ENCODE data around the gene HOXD4.

The HOXD4 gene

GRCh38 chr2:176127774-176128072, 23.6 kb upstream of the HOXD4 start:
- DNase-seq = peak; percentile 75

GRCh38 chr2:176128172-176128981, 23.0 kb upstream of the HOXD4 start:
- DNase-seq = peak; percentile 79

DNA sequence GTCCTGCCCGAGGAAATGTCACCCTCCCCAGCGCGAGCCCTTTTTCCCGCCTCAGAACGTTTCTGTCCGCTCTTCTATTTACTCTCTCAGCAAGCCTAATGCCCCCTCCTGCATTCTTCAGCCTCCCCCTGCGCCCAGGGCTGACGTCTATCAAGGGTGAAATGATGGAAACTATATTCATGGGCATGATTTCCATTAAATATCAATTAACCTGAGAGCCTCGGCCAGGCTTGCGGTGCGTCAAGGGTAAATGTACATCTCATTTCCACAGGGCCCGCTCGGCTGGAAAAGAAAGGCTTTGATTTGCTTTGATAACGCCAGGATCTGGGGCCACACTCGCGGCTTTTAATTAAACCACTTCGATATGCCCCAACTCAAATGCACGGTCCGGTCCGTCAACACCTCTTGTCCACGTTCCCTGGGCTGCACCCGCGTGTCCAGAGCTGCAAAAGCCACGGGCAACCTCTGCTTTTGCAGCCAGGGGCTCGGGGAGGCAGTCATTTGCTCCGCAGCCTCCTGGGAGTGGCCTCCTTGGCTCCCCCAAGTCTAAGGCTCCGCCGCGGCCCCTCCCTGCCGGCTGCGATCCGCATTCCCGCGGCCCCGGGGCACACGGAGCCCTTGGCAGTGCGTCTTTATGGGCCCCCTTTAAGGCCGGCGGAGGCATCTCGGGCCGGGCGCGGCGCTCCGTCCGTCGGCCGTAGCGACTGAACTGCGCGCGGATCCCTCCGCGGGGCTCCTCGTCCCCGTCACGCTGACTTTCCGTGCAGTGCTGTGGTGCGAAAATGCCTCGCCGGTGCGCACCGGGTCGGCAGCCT, 22.2 kb upstream of the HOXD4 start, which contains the start of gene HOXD8:
Gene HOXD8, plus strand, starts transcription at position 724 of the 815 bp plus-strand sequence. CDS start 662 bp downstream, outside the sequence.
- DNase-seq = peak; percentile 80

GRCh38 chr2:176129813-176130146, 21.6 kb upstream of the HOXD4 start:
- no peak for DNase-seq

- peak; percentile 54 for DNase-seq
These were observed 21.0 kb upstream of the HOXD4 start for GRCh38 chr2:176130147-176130956.

DNA sequence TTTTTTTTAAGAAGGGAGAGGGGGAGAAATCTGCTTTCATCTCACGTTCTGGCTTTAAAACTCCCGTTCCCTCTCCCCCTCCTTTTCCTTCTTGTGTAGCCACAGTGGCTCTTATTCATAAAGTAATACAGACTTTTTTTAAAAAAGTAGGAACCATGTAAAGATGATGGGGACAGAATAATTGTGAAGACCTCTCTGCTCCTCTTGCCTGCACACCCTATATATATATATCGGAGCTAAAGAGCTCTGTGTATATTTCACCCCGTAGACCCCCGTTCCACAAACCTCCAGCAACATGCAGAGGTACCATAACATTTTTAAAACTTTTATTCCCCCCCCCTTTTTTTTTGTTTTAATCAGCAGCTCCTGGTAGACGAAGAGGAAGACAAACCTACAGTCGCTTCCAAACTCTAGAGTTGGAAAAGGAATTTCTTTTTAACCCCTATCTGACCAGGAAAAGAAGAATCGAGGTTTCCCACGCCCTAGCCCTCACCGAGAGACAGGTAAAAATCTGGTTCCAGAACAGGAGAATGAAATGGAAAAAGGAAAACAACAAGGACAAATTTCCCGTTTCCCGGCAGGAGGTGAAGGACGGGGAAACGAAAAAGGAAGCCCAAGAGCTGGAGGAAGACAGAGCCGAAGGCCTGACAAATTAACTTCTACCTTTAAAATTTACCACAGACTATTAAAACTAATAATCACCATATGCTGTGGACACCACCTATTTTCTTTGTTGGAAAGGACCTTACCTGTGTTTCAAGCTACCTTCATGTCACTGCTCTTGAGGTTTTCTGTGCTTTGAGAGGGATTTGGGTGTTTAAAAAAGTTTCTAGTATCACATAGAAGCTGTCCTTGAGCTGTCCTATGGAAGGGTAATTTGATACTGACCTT, 20.1 kb upstream of the HOXD4 start:
- DNase-seq = peak; percentile 31

DNA sequence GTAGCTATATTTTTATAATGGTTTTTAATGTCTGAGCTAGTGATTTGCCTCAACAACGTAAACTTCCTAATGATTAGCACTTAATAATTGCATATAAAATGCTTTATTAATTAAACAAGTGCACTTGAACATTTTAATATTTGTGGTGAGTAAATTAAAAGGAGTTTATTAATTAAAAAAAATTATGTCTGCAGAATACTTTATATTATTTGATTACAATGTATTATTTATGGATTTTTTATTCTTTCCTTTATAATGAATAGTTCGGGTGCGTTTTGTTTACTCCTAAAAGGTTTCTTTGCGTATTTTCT, 19.5 kb upstream of the HOXD4 start:
- no peak for DNase-seq

DNA sequence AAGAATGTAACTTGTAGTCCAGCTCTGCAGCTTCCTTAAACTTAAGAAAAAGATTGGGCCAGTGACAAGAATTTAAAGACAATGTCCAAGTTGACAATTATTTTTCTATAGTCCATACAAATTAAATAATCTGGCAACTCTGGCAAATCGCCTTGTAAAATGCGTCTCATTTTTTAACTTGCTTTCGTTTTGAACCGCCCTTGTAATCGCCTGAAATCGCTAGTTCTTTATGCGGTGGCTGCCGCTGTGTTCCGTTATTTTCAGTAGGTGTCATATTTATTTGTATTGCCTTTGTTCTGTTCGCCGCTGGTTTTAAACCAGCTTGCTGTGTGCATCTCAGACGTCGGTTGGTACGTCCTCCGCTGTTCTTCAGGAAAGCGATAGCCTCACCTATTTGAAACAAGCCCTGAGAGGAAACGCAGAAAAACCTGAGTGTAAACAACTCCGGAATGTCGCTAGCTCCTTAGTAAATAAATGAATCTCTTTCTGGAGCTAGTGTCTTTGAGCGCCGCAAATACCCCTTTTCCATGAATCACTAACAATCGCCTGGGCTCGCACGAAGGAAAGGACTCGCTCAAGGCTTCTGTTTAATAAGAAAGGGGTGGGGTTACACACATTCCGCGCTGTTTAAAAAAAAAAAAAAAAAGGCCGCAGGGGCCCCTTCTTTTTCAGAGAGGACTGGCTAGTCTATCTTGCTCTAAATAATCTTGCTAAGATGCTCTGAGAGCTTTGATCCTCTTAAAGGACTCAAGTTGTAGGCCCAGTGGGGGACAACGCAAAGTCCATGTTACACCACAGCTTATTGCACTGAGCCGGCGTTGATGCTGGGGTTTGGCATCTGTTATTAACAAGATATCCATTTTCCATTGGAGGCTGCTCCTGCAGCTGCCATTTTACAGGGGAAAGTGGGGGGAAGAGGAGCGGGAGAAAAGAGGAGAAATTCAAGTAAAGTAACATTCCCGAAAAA, 18.9 kb upstream of the HOXD4 start:
- peak; percentile 41 for DNase-seq

DNA sequence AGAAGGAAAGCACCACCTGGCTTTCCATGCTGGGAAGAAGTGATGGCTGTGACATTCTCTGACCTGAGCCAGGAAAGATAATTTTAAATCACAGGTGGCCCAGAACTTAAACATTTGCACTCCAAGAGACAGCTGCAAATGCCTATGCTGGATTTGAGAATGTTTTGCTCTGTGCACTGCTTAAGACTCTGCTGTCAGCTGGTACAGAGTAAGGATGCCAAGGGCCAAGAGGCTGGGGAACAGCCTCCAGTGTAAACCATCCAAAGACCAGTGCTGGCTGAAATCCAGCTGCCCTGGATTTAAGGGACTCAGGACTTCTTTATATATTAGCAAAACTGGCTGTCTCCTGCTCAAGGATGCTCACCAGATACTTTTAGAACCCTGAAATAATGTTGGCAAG, 18.0 kb upstream of the HOXD4 start:
- peak; percentile 49 for DNase-seq

DNA sequence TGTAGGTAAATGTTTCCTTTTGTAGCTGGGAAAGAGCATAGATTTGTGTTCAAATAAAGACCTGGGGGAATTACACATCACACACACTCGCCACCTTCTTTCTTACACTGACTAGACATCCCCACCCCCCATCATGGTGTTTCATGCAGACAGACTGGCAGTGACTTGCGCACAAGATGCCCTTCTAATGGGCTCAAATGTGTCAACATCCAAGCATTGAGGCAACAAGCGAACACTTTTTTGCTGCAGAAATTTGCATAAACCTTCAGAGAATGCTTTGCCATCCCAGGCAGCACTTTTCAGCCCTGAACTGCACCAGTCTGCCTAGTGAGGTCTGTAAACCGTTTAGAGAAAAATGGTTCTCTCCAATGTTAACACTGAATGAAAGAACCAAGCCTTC, 17.3 kb upstream of the HOXD4 start:
- no peak for DNase-seq

GRCh38 chr2:176135035-176135440, 16.3 kb upstream of the HOXD4 start:
- peak; percentile 81 for DNase-seq

DNA sequence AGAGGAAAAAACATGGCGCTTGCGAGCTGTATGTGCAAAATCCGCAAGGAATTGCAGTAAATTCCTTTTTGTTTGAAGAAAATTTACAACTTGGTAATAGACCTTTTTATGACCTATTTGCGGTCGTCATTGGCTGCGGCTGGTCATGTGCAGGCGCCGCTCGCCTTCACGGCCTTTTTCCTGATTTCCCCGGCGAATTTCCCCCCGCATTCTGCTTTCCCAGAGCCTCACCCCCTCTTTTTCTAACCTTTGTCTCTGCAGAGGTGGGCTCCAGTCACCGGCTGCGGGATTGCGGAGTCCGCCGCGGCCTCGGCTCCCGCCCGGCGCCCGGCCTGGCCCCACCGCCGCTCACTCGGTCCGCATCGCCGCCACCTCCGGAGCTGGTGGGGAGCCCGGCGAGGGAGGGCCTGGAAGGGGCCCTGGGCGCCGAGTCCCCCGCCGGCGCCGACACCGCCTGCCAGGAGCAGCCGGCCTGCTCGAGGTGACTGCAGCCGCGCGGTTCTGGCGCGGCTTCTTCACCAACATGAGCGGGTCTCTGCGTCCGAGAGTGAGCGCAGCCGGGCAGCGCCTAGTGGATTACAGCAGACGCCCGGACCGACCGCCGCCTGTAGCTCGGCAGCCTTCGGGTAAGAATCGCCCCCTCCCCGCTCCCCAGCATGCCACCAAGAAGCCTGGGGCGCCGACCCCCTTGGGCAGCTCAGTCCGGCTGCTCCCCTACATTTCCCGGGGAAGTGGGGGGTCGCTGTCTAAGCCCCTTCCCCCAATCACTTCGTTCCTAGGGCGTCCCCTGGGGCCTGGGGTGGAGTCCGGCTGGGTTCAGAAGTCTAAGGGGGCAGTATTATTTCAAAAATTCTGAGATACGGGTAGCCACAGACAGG, 14.7 kb upstream of the HOXD4 start:
- DNase-seq = peak; percentile 50

DNA sequence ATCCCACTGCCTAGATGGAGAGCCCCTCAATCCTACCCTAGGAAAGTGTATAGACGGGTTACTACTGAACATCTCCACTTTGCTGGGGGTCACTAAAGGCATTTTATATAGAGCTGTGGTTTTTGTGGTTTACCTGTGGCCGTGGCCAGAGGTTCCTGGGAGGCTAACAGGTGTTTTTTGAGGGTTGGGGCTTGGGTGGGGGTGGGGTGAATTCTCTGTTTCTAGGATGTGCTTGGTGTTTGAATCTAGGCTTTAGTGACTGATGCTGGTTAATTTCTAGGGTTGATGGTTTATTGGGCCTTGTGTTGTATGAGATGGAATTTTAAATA, 14.1 kb upstream of the HOXD4 start:
- DNase-seq = no peak

- DNase-seq = peak; percentile 27
These were observed 13.4 kb upstream of the HOXD4 start for GRCh38 chr2:176137906-176138305.

DNA sequence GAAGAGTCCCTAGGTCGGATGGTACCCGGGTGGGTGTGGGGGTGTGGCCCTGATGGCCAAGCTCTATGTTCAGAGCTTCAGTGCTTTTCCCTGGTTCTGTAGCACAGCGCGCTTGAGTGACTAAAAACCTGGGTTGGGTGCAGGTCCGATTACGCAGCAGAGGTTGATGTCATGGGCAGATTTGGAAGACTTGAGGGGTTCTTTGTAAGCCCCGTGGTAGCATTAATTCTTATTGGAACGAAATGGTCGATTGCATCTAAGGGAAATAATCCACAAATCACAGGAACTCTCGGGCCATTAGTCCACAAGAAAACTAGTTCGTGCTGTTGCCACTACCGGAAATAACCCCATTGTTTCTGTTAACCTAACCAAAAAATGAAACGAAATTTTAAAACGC, 12.8 kb upstream of the HOXD4 start:
- DNase-seq = peak; percentile 30

- peak; percentile 30 for DNase-seq
These were observed 12.3 kb upstream of the HOXD4 start for GRCh38 chr2:176138923-176139660.

DNA sequence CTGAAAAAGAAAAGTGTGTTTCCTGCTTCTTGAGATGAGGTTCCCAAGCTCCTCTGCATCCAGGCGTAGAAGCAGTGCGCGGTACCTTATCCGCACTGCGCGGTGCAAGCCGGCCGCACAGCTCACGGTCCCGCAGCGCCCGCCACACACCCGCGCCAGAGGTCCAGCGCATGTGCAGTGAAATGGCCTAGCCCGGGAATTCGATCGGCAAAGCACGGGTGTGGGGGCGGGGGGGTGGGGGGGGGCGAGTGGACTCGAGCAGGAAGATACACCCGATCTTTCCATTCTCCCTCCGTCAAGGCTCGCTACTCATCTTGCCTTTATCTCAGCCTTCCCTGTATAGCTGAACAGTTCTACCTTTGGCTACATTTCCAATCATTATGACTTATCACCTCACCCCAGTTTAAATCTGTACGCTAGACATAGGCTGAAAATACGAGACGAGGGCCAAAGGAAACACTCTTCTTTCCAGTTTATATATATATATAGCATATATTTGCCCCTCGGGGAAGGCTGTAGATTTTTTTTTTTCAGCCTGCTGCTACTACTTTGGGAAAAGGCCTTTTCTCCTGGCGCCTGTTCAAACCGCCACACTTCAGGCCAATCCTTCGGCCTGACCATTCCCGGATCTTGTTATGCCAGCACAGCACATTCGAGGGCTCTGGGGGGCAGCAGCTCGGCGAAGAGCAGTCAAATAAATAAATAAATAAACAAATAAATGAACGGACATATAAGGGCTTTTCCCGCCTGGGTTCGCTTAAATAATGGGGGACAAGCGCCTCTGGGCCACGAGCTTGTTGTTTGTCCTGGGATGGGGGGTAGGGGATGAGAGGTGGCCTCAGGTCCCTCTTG, 11.5 kb upstream of the HOXD4 start:
- DNase-seq = peak; percentile 49

- no peak for DNase-seq
These were observed 10.6 kb upstream of the HOXD4 start for GRCh38 chr2:176140513-176141317.
